ENCODE results near the gene ACTN3. TPM values are rescaled to one million over a fixed set of nuclear protein-coding genes. Genes with fewer than 3 reads are reported as not detected.

ACTN3 gene
- total RNA-seq, 2 experiments from 2014 or later, result 0.14 to 0.22 TPM

- POLR2A ChIA-PET, result interaction anchor here (0.6 to 1.9 kb wide), 7 partner anchors 31 to 638 kb away, joined by 3 to 12 read pairs (median 6); partner anchors contain the start of genes ACTN3, DPP3, MRPL11 and PELI3
- CTCF ChIA-PET, result interaction anchor here (0.7 to 1.9 kb wide), 2 partner anchors 72 to 108 kb away, joined by 4 to 10 read pairs; partner anchors contain the start of gene MRPL11
Observed at GRCh38 chr11:66510990-66511339, 35.7 kb upstream of the ACTN3 start.

DNA sequence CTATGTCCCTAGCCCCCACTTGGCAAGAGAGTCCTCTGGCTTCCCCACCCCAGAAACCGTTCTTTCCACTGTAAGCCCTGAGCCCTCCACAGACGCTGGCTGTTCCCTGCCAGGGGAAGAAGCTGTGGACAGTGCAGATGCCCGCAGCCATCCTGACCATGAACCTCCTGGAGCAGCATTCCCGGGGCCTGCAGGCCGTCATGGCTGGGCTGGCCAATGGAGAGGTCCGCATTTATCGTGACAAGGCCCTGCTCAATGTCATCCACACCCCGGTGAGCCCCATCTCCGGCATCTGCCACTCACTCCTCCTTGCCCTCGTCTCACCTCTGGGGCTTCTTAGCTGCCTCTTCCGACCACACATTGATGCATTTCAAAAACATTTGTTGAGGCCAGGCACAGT lies 23.1 kb upstream of the ACTN3 start:
- H3K27me3 Mint-ChIP-seq, result no peaks in the 10 kb centered on the region
- no peak overlapping the region for H3K27ac ChIP-seq (ENCODE audit: low read depth in 1 of 2, low read length in 2 of 2)
- no peak overlapping the region for H3K4me3 ChIP-seq (ENCODE audit: low read length)
- no peaks in the 10 kb centered on the region for H3K4me1 ChIP-seq (ENCODE audit: insufficient read depth, low read length)
- peaks cover 53% of the 10 kb centered on the region for H3K36me3 Mint-ChIP-seq (ENCODE audit: low read depth)
- TF ChIP-seq CTCF (IDR thresholded peaks at IDR 0.05), result no peak
- no peaks in the 10 kb centered on the region for H3K4me1 Mint-ChIP-seq (ENCODE audit: low read depth)
- no peak for DNase-seq
- H3K36me3 ChIP-seq (ENCODE audit: insufficient read depth, low read length), result peaks cover 46% of the 10 kb centered on the region
- intact Hi-C loops (cut with DNase I, micrococcal nuclease), result no loop called here
- no peak overlapping the region for H3K4me3 Mint-ChIP-seq
- ATAC-seq (ENCODE audit: poor library complexity), result no peak
- H3K9me3 Mint-ChIP-seq, result no peaks in the 10 kb centered on the region
- no peaks in the 10 kb centered on the region for H3K27me3 ChIP-seq (ENCODE audit: control insufficient read depth in 1 of 2, insufficient read depth in 2 of 2, low read length in 2 of 2)
- H3K9me3 ChIP-seq (ENCODE audit: control insufficient read depth in 1 of 2, insufficient read depth in 1 of 2, low read length in 2 of 2), result no peaks in the 10 kb centered on the region
- ChIA-PET CTCF (no interaction called here), POLR2A (no interaction called here)
- no peak overlapping the region for H3K27ac Mint-ChIP-seq

More at GRCh38 chr11:66510990-66511339, 35.7 kb upstream of the ACTN3 start:
- DNase-seq (no peak), ATAC-seq (ENCODE audit: poor library complexity) (no peak)
- Mint-ChIP-seq H3K27ac (peak overlapping the region; percentile 61), H3K4me3 (peak overlapping the region; percentile 90), H3K36me3 (ENCODE audit: low read depth) (peaks cover 21% of the 10 kb centered on the region), H3K4me1 (ENCODE audit: low read depth) (peaks cover 16% of the 10 kb centered on the region), H3K9me3 (no peaks in the 10 kb centered on the region), H3K27me3 (no peaks in the 10 kb centered on the region)
- peak overlapping the region; percentile 77 for H3K4me3 ChIP-seq (ENCODE audit: low read length)
- H3K36me3 ChIP-seq (ENCODE audit: insufficient read depth, low read length), result peaks cover 17% of the 10 kb centered on the region
- no peaks in the 10 kb centered on the region for H3K9me3 ChIP-seq (ENCODE audit: control insufficient read depth in 1 of 2, insufficient read depth in 1 of 2, low read length in 2 of 2)
- H3K4me1 ChIP-seq (ENCODE audit: insufficient read depth, low read length), result peaks cover 14% of the 10 kb centered on the region
- no peaks in the 10 kb centered on the region for H3K27me3 ChIP-seq (ENCODE audit: control insufficient read depth in 1 of 2, insufficient read depth in 2 of 2, low read length in 2 of 2)
- no peak overlapping the region for H3K27ac ChIP-seq (ENCODE audit: low read depth in 1 of 2, low read length in 2 of 2)
- intact Hi-C loops (cut with DNase I, micrococcal nuclease), result loop anchor here in 1 of 2 experiments (2.0 kb wide), 3 partner anchors 28 to 72 kb away; partner anchors contain the start of gene MRPL11
- TF ChIP-seq CTCF (IDR thresholded peaks at IDR 0.05), result no peak

- no peak overlapping the region for H3K27ac ChIP-seq (ENCODE audit: low read depth in 1 of 2, low read length in 2 of 2)
- H3K9me3 ChIP-seq (ENCODE audit: control insufficient read depth in 1 of 2, insufficient read depth in 1 of 2, low read length in 2 of 2), result no peaks in the 10 kb centered on the region
- no peak for ATAC-seq (ENCODE audit: poor library complexity)
- POLR2A ChIA-PET, result no interaction called here
- Mint-ChIP-seq H3K27me3 (no peaks in the 10 kb centered on the region), H3K27ac (no peak overlapping the region), H3K36me3 (ENCODE audit: low read depth) (peaks cover 53% of the 10 kb centered on the region), H3K9me3 (no peaks in the 10 kb centered on the region), H3K4me3 (no peak overlapping the region), H3K4me1 (ENCODE audit: low read depth) (no peaks in the 10 kb centered on the region)
- peaks cover 44% of the 10 kb centered on the region for H3K36me3 ChIP-seq (ENCODE audit: insufficient read depth, low read length)
- no peaks in the 10 kb centered on the region for H3K27me3 ChIP-seq (ENCODE audit: control insufficient read depth in 1 of 2, insufficient read depth in 2 of 2, low read length in 2 of 2)
- DNase-seq, result no peak
- H3K4me1 ChIP-seq (ENCODE audit: insufficient read depth, low read length), result no peaks in the 10 kb centered on the region
- no peak overlapping the region for H3K4me3 ChIP-seq (ENCODE audit: low read length)
- CTCF ChIA-PET, result no interaction called here
- intact Hi-C loops (cut with DNase I, micrococcal nuclease), result no loop called here
- TF ChIP-seq CTCF (IDR thresholded peaks at IDR 0.05), result no peak
Observed at GRCh38 chr11:66524304-66525040, 22.2 kb upstream of the ACTN3 start.

Data from CD4-positive, alpha-beta T cell (primary cell).